H9 (cell line): ENCODE results near the gene WLS. TPM values are rescaled to one million over a fixed set of nuclear protein-coding genes. Genes with fewer than 3 reads are reported as not detected.

Experiments used
- DNase-seq: peaks from one replicate; pipeline ENCODE4 v3.0.0-alpha.2; 2017
- H2AFZ ChIP-seq: one replicate; pipeline ENCODE4 v1.6.1; 2013; ENCODE audit warnings: mild to moderate bottlenecking, low read length, control low read depth, moderate library complexity
- H2AK5ac ChIP-seq: 2 replicates; pipeline ENCODE4 v1.6.1; 2013; ENCODE audit warnings: low read length, control low read depth, mixed read lengths; ENCODE audit not compliant: insufficient read length
- H2BK120ac ChIP-seq: one replicate; pipeline ENCODE4 v1.6.1; 2013; ENCODE audit warnings: low read depth, mild to moderate bottlenecking, low read length, control low read depth, inconsistent platforms; ENCODE audit not compliant: poor library complexity, severe bottlenecking
- H2BK12ac ChIP-seq: 2 replicates; pipeline ENCODE4 v1.6.1; 2013; ENCODE audit warnings: low read length, control low read depth, mixed read lengths, low read depth; ENCODE audit not compliant: insufficient read length
- H2BK15ac ChIP-seq: 2 replicates; pipeline ENCODE4 v1.6.1; 2013; ENCODE audit warnings: low read depth, low read length, control low read depth
- H2BK20ac ChIP-seq: one replicate; pipeline ENCODE4 v1.6.1; 2013; ENCODE audit warnings: low read depth, mild to moderate bottlenecking, low read length, control low read depth, inconsistent platforms; ENCODE audit not compliant: poor library complexity, severe bottlenecking
- H2BK5ac ChIP-seq: 2 replicates; pipeline ENCODE4 v1.6.1; 2013; ENCODE audit warnings: low read length, control low read depth, mixed read lengths; ENCODE audit not compliant: insufficient read length
- H3K14ac ChIP-seq: 2 replicates; pipeline ENCODE4 v1.6.1; 2013; ENCODE audit warnings: low read length, control low read depth; ENCODE audit not compliant: insufficient read depth
- H3K18ac ChIP-seq: 2 replicates; pipeline ENCODE4 v1.6.1; 2013; ENCODE audit warnings: low read depth, mild to moderate bottlenecking, mixed read lengths, low read length, control low read depth; ENCODE audit not compliant: insufficient read length
- H3K23ac ChIP-seq: 2 replicates; pipeline ENCODE4 v1.6.1; 2013; ENCODE audit warnings: low read length, control low read depth, mixed read lengths, low read depth; ENCODE audit not compliant: insufficient read length
- H3K23me2 ChIP-seq: 2 replicates; pipeline ENCODE4 v1.6.1; 2013; ENCODE audit warnings: low read depth, mild to moderate bottlenecking, mixed read lengths, low read length, control low read depth; ENCODE audit not compliant: insufficient read length, poor library complexity, severe bottlenecking
- H3K27ac ChIP-seq: 2 replicates; pipeline ENCODE4 v1.5.1; 2013; ENCODE audit warnings: low read length, control low read depth, mixed read lengths, low read depth; ENCODE audit not compliant: insufficient read length
- H3K27me3 ChIP-seq: 2 replicates; pipeline ENCODE4 v1.6.1; 2013; ENCODE audit warnings: low read length, control low read depth, inconsistent platforms; ENCODE audit not compliant: insufficient read depth
- H3K4ac ChIP-seq: 2 replicates; pipeline ENCODE4 v1.6.1; 2013; ENCODE audit warnings: low read depth, mild to moderate bottlenecking, control low read depth, inconsistent platforms, low read length, moderate library complexity
- H3K4me1 ChIP-seq: 2 replicates; pipeline ENCODE4 v1.6.1; 2013; ENCODE audit warnings: low read length, control low read depth, inconsistent platforms; ENCODE audit not compliant: insufficient read depth
- H3K4me2 ChIP-seq: 2 replicates; pipeline ENCODE4 v1.6.1; 2013; ENCODE audit warnings: low read length, control low read depth, mixed read lengths; ENCODE audit not compliant: insufficient read length, insufficient read depth
- H3K56ac ChIP-seq: 2 replicates; pipeline ENCODE4 v1.6.1; 2013; ENCODE audit warnings: low read depth, mild to moderate bottlenecking, mixed read lengths, low read length, control low read depth; ENCODE audit not compliant: insufficient read length
- H3K79me1 ChIP-seq: 2 replicates; pipeline ENCODE4 v1.6.1; 2013; ENCODE audit warnings: low read depth, mild to moderate bottlenecking, moderate library complexity, low read length, control low read depth, inconsistent platforms; ENCODE audit not compliant: insufficient read depth, poor library complexity, severe bottlenecking
- H3K79me2 ChIP-seq: 2 replicates; pipeline ENCODE4 v1.6.1; 2013; ENCODE audit warnings: low read length, control low read depth, inconsistent platforms; ENCODE audit not compliant: insufficient read depth
- H3K9ac ChIP-seq: 2 replicates; pipeline ENCODE4 v1.6.1; 2013; ENCODE audit warnings: low read length, control low read depth, mixed read lengths; ENCODE audit not compliant: insufficient read length; ENCODE audit errors: extremely low read depth
- H3K9me3 ChIP-seq: one replicate; pipeline ENCODE4 v1.6.1; 2013; ENCODE audit warnings: low read depth, low read length, inconsistent platforms; ENCODE audit not compliant: control insufficient read depth
- H3T11ph ChIP-seq: one replicate; pipeline ENCODE4 v1.6.1; 2013; ENCODE audit warnings: mild to moderate bottlenecking, low read length, control low read depth, inconsistent platforms
- H4K20me1 ChIP-seq: one replicate; pipeline ENCODE4 v1.6.1; 2013; ENCODE audit not compliant: control insufficient read depth, insufficient read length, insufficient read depth
- H4K5ac ChIP-seq: 2 replicates; pipeline ENCODE4 v1.6.1; 2013; ENCODE audit warnings: low read depth, mild to moderate bottlenecking, mixed read lengths, low read length, control low read depth; ENCODE audit not compliant: insufficient read length
- H4K8ac ChIP-seq: replicated peaks from 2 replicates; pipeline ENCODE4 v1.6.1; 2013; ENCODE audit warnings: low read length, control low read depth, mixed read lengths, low read depth; ENCODE audit not compliant: insufficient read length
- H4K91ac ChIP-seq: 2 replicates; pipeline ENCODE4 v1.6.1; 2013; ENCODE audit warnings: low read depth, mild to moderate bottlenecking, moderate library complexity, mixed read lengths, low read length, control low read depth; ENCODE audit not compliant: insufficient read length
- H3K27ac Mint-ChIP-seq, 3 experiments: 2 replicates in 2 of 3; 3 replicates in 1 of 3; pipeline ENCODE4 v1.8.0; 2020 to 2021; ENCODE audit warnings: mixed read lengths in 3 of 3, mild to moderate bottlenecking in 1 of 3, moderate library complexity in 1 of 3
- H3K27me3 Mint-ChIP-seq: 2 replicates; pipeline ENCODE4 v1.8.0; 2021; ENCODE audit warnings: low read depth, mild to moderate bottlenecking, moderate library complexity, mixed read lengths
- H3K36me3 Mint-ChIP-seq, 3 experiments: 2 replicates in 2 of 3; 3 replicates in 1 of 3; pipeline ENCODE4 v1.8.0; 2020 to 2021; ENCODE audit warnings: low read depth in 3 of 3, mixed read lengths in 3 of 3; ENCODE audit not compliant: insufficient read depth in 1 of 3
- H3K4me1 Mint-ChIP-seq, 2 experiments: 2 replicates each; pipeline ENCODE4 v1.8.0; 2020; ENCODE audit warnings: mixed read lengths in 2 of 2
- H3K4me3 Mint-ChIP-seq, 2 experiments: 2 replicates in 1 of 2; 3 replicates in 1 of 2; pipeline ENCODE4 v1.8.0; 2020 to 2021; ENCODE audit warnings: mild to moderate bottlenecking in 2 of 2, mixed read lengths in 2 of 2, moderate library complexity in 1 of 2
- H3K9me3 Mint-ChIP-seq, 2 experiments: 2 replicates in 1 of 2; 3 replicates in 1 of 2; pipeline ENCODE4 v1.8.0; 2020; ENCODE audit warnings: mild to moderate bottlenecking in 2 of 2, mixed read lengths in 2 of 2, moderate library complexity in 1 of 2
- CTCF ChIP-seq: fragments of 200-600 bp; sonication (generic); conservative IDR thresholded peaks from 3 replicates; pipeline ENCODE4 v1.8.0; 2021; ENCODE audit warnings: antibody characterized with exemption, mild to moderate bottlenecking
- WGBS: extraction: QIAGEN DNeasy Blood & Tissue Kit; methylation state at CpG from one replicate; pipeline ENCODE4 v1.1.7; 2013; ENCODE audit warnings: missing lambda C conversion rate, low lambda C conversion rate, mixed read lengths; ENCODE audit not compliant: insufficient read length; ENCODE audit errors: extremely low coverage; 5-methylcytosine and 5-hydroxymethylcytosine counted together
- total RNA-seq: library from RNA; stranded (reverse); gene quantifications from 2 replicates; pipeline ENCODE4 v1.2.1, GENCODE V29; 2021

Gene WLS
- total RNA-seq, 1 experiment from 2014 or later: 0.94 TPM

GRCh38 chr1:68117416-68117815, 114.9 kb downstream of the WLS start:
- Histone ChIP-seq H2BK120ac (no peak overlapping the region), H2BK5ac (no peak overlapping the region), H3T11ph (no peak overlapping the region), H4K5ac (no peak overlapping the region), H3K23me2 (no peaks in the 10 kb centered on the region), H3K23ac (no peak overlapping the region), H2BK15ac (no peak overlapping the region), H4K8ac (no peak overlapping the region), H3K79me1 (no peaks in the 10 kb centered on the region), H3K27me3 (no peaks in the 10 kb centered on the region), H2BK20ac (no peak overlapping the region), H2AFZ (no peak overlapping the region), H3K9ac (no peak overlapping the region), H3K27ac (no peak overlapping the region), H4K91ac (no peak overlapping the region), H3K4me2 (no peak overlapping the region), H3K4me1 (no peaks in the 10 kb centered on the region), H3K18ac (no peak overlapping the region), H3K9me3 (no peaks in the 10 kb centered on the region), H3K14ac (no peak overlapping the region; the same call in 1 of the 2 replicates), H3K79me2 (no peaks in the 10 kb centered on the region), H3K4ac (no peak overlapping the region), H2AK5ac (no peak overlapping the region), H2BK12ac (no peak overlapping the region), H4K20me1 (no peaks in the 10 kb centered on the region), H3K56ac (no peak overlapping the region)
- Mint-ChIP-seq H3K27ac (no peak overlapping the region), H3K4me3 (no peak overlapping the region), H3K4me1 (peaks cover 2 to 3% of the 10 kb centered on the region in 2 experiments; a peak in 3 of 4 replicates), H3K27me3 (peaks cover 8% of the 10 kb centered on the region), H3K9me3 (no peaks in the 10 kb centered on the region), H3K36me3 (no peaks in the 10 kb centered on the region)
- no CpG with 5 or more reads among the region's 10 CpGs for WGBS
- TF ChIP-seq CTCF: no peak
- no peak for DNase-seq
